Caco-2 (cell line): ENCODE results near the gene FCHSD2. TPM values are rescaled to one million over a fixed set of nuclear protein-coding genes. Genes with fewer than 3 reads are reported as not detected.

Experiments
- BruUV-seq: library from RNA; stranded (reverse); fragments of 400-500 nt; replicated peaks from 2 replicates; lab custom pipeline; 2021; lab: Mats Ljungman, UMichigan
- CTCF ChIA-PET: fragments of 300-600 bp; sonication (Branson Sonifier 250); formaldehyde crosslinking; loops from one replicate; lab custom pipeline; 2022; ENCODE audit warnings: antibody characterized with exemption; lab: Charles Lee
- POLR2A ChIA-PET: fragments of 300-600 bp; sonication (Branson Sonifier 250); formaldehyde crosslinking; loops from one replicate; lab custom pipeline; 2022; ENCODE audit warnings: antibody characterized with exemption; lab: Charles Lee
- DNase-seq, 2 experiments: peaks; one replicate each; pipeline versions ENCODE4 v3.0.0 to v3.0.0-alpha.2; 2020 to 2022
- H3K27me3 ChIP-seq: replicated peaks from 2 replicates; pipeline ENCODE4 v1.6.0; 2011; ENCODE audit warnings: low read length; ENCODE audit not compliant: control insufficient read depth, insufficient read depth
- H3K36me3 ChIP-seq: 2 replicates; pipeline ENCODE4 v1.5.1; 2011; ENCODE audit warnings: low read length; ENCODE audit not compliant: control insufficient read depth, insufficient read depth
- H3K4me1 ChIP-seq: fragments of 250-450 bp; sonication (Bioruptor Pico); 2 replicates; pipeline ENCODE4 v1.5.1; 2020; ENCODE audit warnings: mild to moderate bottlenecking
- H3K4me3 ChIP-seq: 2 replicates; pipeline ENCODE4 v1.5.1; 2011; ENCODE audit warnings: low read depth, mild to moderate bottlenecking, control low read depth, low read length
- H3K9me3 ChIP-seq: fragments of 250-450 bp; sonication (Bioruptor Pico); 2 replicates; pipeline ENCODE4 v1.5.1; 2020; ENCODE audit warnings: mild to moderate bottlenecking, moderate library complexity
- H3K27ac Mint-ChIP-seq: one replicate; pipeline ENCODE4 v1.8.0; 2022; ENCODE audit warnings: mixed read lengths; ENCODE audit not compliant: unreplicated experiment
- H3K27me3 Mint-ChIP-seq: one replicate; pipeline ENCODE4 v1.8.0; 2022; ENCODE audit warnings: mixed read lengths; ENCODE audit not compliant: insufficient read depth, unreplicated experiment
- H3K36me3 Mint-ChIP-seq: one replicate; pipeline ENCODE4 v1.8.0; 2022; ENCODE audit warnings: mild to moderate bottlenecking, mixed read lengths; ENCODE audit not compliant: insufficient read depth, unreplicated experiment
- H3K4me1 Mint-ChIP-seq: one replicate; pipeline ENCODE4 v1.8.0; 2022; ENCODE audit warnings: low read depth, mixed read lengths; ENCODE audit not compliant: unreplicated experiment
- H3K4me3 Mint-ChIP-seq: one replicate; pipeline ENCODE4 v1.8.0; 2022; ENCODE audit warnings: mild to moderate bottlenecking, moderate library complexity, mixed read lengths; ENCODE audit not compliant: unreplicated experiment
- H3K9me3 Mint-ChIP-seq: one replicate; pipeline ENCODE4 v1.8.0; 2022; ENCODE audit warnings: mixed read lengths; ENCODE audit not compliant: unreplicated experiment
- CTCF ChIP-seq, 2 experiments: fragments of 200-600 bp in 1 of 2; IDR thresholded peaks; 1 replicate in 1 of 2; 2 replicates in 1 of 2; pipeline versions ENCODE4 v1.5.1 to v1.8.0; 2011 to 2022; ENCODE audit warnings: antibody characterized with exemption in 1 of 2, control low read depth in 1 of 2, inconsistent platforms in 1 of 2, low read depth in 1 of 2, low read length in 1 of 2, mild to moderate bottlenecking in 1 of 2, moderate library complexity in 1 of 2; ENCODE audit not compliant: insufficient read depth in 1 of 2, severe bottlenecking in 1 of 2, unreplicated experiment in 1 of 2
- intact Hi-C: fragments of 100-400 bp; cut with micrococcal nuclease; formaldehyde crosslinking; loops from one replicate; pipeline ENCODE4 v1.10.0; 2022; ENCODE audit not compliant: unreplicated experiment
- total RNA-seq: library from RNA; stranded (reverse); gene quantifications from 2 replicates; pipeline ENCODE4 v1.2.3, GENCODE V29; 2022

The FCHSD2 gene
- total RNA-seq, 1 experiment from 2014 or later, result 32.7 TPM

GRCh38 chr11:72896431-72896830 lies 245.7 kb downstream of the FCHSD2 start:
- no TSS peak for BruUV-seq
- no peak for TF ChIP-seq CTCF (IDR thresholded peaks at IDR 0.05; ENCODE audit: insufficient read depth in 1 of 2, low read depth in 1 of 2, low read length in 1 of 2, severe bottlenecking in 1 of 2, unreplicated experiment in 1 of 2)
- no peaks in the 10 kb centered on the region for H3K36me3 Mint-ChIP-seq
- POLR2A ChIA-PET, result no interaction called here
- CTCF ChIA-PET, result interaction anchor here (0.6 kb wide), 1 partner anchor 13 kb away, joined by 5 read pairs; no protein-coding TSS in a partner anchor
- no peaks in the 10 kb centered on the region for H3K9me3 ChIP-seq
- intact Hi-C loops, result no loop called here
- no peak overlapping the region for H3K4me3 Mint-ChIP-seq
- H3K4me3 ChIP-seq, result no peak overlapping the region
- no peaks in the 10 kb centered on the region for H3K9me3 Mint-ChIP-seq
- no peaks in the 10 kb centered on the region for H3K4me1 ChIP-seq
- DNase-seq, result no peak
- H3K36me3 ChIP-seq, result no peaks in the 10 kb centered on the region
- no peaks in the 10 kb centered on the region for H3K27me3 ChIP-seq
- H3K27me3 Mint-ChIP-seq, result no peaks in the 10 kb centered on the region
- H3K4me1 Mint-ChIP-seq, result no peaks in the 10 kb centered on the region
- no peak overlapping the region for H3K27ac Mint-ChIP-seq

GRCh38 chr11:72890881-72891280 lies 251.2 kb downstream of the FCHSD2 start:
- Mint-ChIP-seq H3K27ac (no peak overlapping the region), H3K4me1 (no peaks in the 10 kb centered on the region), H3K4me3 (no peak overlapping the region), H3K27me3 (no peaks in the 10 kb centered on the region), H3K9me3 (no peaks in the 10 kb centered on the region), H3K36me3 (no peaks in the 10 kb centered on the region)
- no peak for TF ChIP-seq CTCF (IDR thresholded peaks at IDR 0.05; ENCODE audit: insufficient read depth in 1 of 2, low read depth in 1 of 2, low read length in 1 of 2, severe bottlenecking in 1 of 2, unreplicated experiment in 1 of 2)
- intact Hi-C loops, result no loop called here
- ChIA-PET CTCF (interaction anchor here (0.6 kb wide), 2 partner anchors 19 to 264 kb away, joined by 3 to 6 read pairs; no protein-coding TSS in a partner anchor), POLR2A (no interaction called here)
- Histone ChIP-seq H3K27me3 (no peaks in the 10 kb centered on the region), H3K9me3 (no peaks in the 10 kb centered on the region; the same call in 1 of the 2 replicates), H3K36me3 (no peaks in the 10 kb centered on the region; the same call in 1 of the 2 replicates), H3K4me3 (no peak overlapping the region), H3K4me1 (no peaks in the 10 kb centered on the region)
- BruUV-seq, result no TSS peak
- no peak for DNase-seq

- Histone ChIP-seq H3K27me3 (no peaks in the 10 kb centered on the region), H3K36me3 (peaks cover 2% of the 10 kb centered on the region; the same call in 1 of the 2 replicates), H3K9me3 (no peaks in the 10 kb centered on the region; the same call in 1 of the 2 replicates), H3K4me1 (no peaks in the 10 kb centered on the region), H3K4me3 (no peak overlapping the region)
- Mint-ChIP-seq H3K27ac (no peak overlapping the region), H3K9me3 (no peaks in the 10 kb centered on the region), H3K4me1 (no peaks in the 10 kb centered on the region), H3K4me3 (no peak overlapping the region), H3K36me3 (peaks cover 6% of the 10 kb centered on the region), H3K27me3 (no peaks in the 10 kb centered on the region)
- POLR2A ChIA-PET, result no interaction called here
- CTCF ChIA-PET, result no interaction called here
- no TSS peak for BruUV-seq
- no peak for TF ChIP-seq CTCF (IDR thresholded peaks at IDR 0.05; ENCODE audit: insufficient read depth in 1 of 2, low read depth in 1 of 2, low read length in 1 of 2, severe bottlenecking in 1 of 2, unreplicated experiment in 1 of 2)
- intact Hi-C loops, result no loop called here
- no peak for DNase-seq
Observed at GRCh38 chr11:72886619-72887018, 255.5 kb downstream of the FCHSD2 start.
